HEK293T (cell line): ENCODE measurements around the gene ZNF597.
"Not testable (repeated sequence)": the region's sequence is repeated elsewhere in the genome, so short reads cannot be mapped to it uniquely, and the experiment has no call there.

ENCODE experiments used
- ARNT ChIP-seq: fragments of 450-650 bp; IDR thresholded peaks from 2 replicates; pipeline ENCODE4 v1.6.1; 2017; ENCODE audit warnings: mild to moderate bottlenecking
- BHLHE40 ChIP-seq: fragments of 450-650 bp; IDR thresholded peaks from 2 replicates; pipeline ENCODE4 v1.6.1; 2016; ENCODE audit warnings: mild to moderate bottlenecking, moderate library complexity, borderline replicate concordance
- ELF4 ChIP-seq: fragments of 450-650 bp; IDR thresholded peaks from 2 replicates; pipeline ENCODE4 v1.6.1; 2017; ENCODE audit warnings: antibody characterized with exemption
- FOXA1 ChIP-seq: fragments of 450-650 bp; IDR thresholded peaks from 2 replicates; pipeline ENCODE4 v1.6.1; 2016; ENCODE audit warnings: mild to moderate bottlenecking
- FOXK2 ChIP-seq: fragments of 450-650 bp; IDR thresholded peaks from 2 replicates; pipeline ENCODE4 v1.6.1; 2016; ENCODE audit warnings: mild to moderate bottlenecking
- FOXM1 ChIP-seq: fragments of 450-650 bp; IDR thresholded peaks from 2 replicates; pipeline ENCODE4 v1.6.1; 2017; ENCODE audit warnings: mild to moderate bottlenecking, borderline replicate concordance
- HDGF ChIP-seq: fragments of 450-650 bp; IDR thresholded peaks from 2 replicates; pipeline ENCODE4 v1.6.1; 2017; ENCODE audit warnings: antibody characterized with exemption, borderline replicate concordance
- L3MBTL2 ChIP-seq: fragments of 450-650 bp; conservative IDR thresholded peaks from 2 replicates; pipeline ENCODE4 v1.6.1; 2016; ENCODE audit warnings: mild to moderate bottlenecking
- NFRKB ChIP-seq: fragments of 450-650 bp; IDR thresholded peaks from 2 replicates; pipeline ENCODE4 v1.6.1; 2016; ENCODE audit warnings: mild to moderate bottlenecking, moderate library complexity
- SP1 ChIP-seq: fragments of 450-650 bp; IDR thresholded peaks from 2 replicates; pipeline ENCODE4 v1.6.1; 2017
- SUZ12 ChIP-seq: fragments of 450-650 bp; IDR thresholded peaks from 2 replicates; pipeline ENCODE4 v1.6.1; 2016; ENCODE audit warnings: mild to moderate bottlenecking
- TARDBP ChIP-seq: fragments of 450-650 bp; IDR thresholded peaks from 2 replicates; pipeline ENCODE4 v1.6.1; 2016
- ZNF384 ChIP-seq: fragments of 450-650 bp; IDR thresholded peaks from 2 replicates; pipeline ENCODE4 v1.6.1; 2016
- TF ChIP-seq, protein P1 (sequence below): fragments of 450-650 bp; IDR thresholded peaks from 2 replicates; pipeline ENCODE4 v1.6.1; 2016

DNA sequence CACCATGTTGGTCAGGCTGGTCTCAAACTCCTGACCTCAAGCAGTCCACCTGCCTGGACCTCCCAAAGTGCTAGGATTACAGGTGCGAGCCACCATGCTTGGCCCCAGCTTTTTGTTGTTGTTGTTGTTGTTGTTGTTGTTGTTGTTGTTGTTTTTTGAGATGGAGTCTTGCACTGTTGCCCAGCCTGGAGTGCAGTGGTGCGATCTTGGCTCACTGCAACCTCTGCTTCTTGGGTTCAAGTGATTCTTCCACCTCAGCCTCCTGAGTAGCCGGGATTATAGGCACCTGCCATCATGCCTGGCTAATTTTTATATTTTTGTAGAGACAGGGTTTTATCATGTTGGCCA, 30.3 kb upstream of the ZNF597 start:
- not testable (repeated sequence) for TF ChIP-seq ELF4, BHLHE40, SUZ12, NFRKB, FOXM1, FOXA1, SP1, FOXK2, HDGF, TARDBP, ZNF384, L3MBTL2, ARNT
- TF ChIP-seq, protein P1, sequence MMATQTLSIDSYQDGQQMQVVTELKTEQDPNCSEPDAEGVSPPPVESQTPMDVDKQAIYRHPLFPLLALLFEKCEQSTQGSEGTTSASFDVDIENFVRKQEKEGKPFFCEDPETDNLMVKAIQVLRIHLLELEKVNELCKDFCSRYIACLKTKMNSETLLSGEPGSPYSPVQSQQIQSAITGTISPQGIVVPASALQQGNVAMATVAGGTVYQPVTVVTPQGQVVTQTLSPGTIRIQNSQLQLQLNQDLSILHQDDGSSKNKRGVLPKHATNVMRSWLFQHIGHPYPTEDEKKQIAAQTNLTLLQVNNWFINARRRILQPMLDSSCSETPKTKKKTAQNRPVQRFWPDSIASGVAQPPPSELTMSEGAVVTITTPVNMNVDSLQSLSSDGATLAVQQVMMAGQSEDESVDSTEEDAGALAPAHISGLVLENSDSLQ, result not testable (repeated sequence)
